ENCODE results near the gene UBAP2L.

- TF ChIP-seq EZH2 (IDR thresholded peaks at IDR 0.05) (no peak), POLR2AphosphoS5 (IDR thresholded peaks at IDR 0.05; ENCODE audit: borderline replicate concordance, low read depth, low read length) (no peak), FOXP2 (optimal IDR thresholded peaks at IDR 0.05; ENCODE audit: control extremely low read depth, extremely low read length, insufficient read depth) (no peak)
These were observed 28.7 kb upstream of the UBAP2L start, which contains the start of gene TPM3 for GRCh38 chr1:154191990-154192461.
